Panc1 (cell line): ENCODE measurements around the gene TESK2. TPM values are rescaled to one million over a fixed set of nuclear protein-coding genes. Genes with fewer than 3 reads are reported as not detected.
A peak's percentile ranks its signal among the peaks of the same experiment; 100 is the strongest.

ENCODE experiments used
- ATAC-seq: fragments of 200-7000 bp; cut with Tn5 transposase; 2 replicates; pipeline ENCODE4 v1.9.1; 2020; ENCODE audit warnings: mild to moderate bottlenecking, moderate library complexity
- BruUV-seq: library from RNA; stranded (reverse); fragments of 400-500 nt; replicated peaks from 2 replicates; lab custom pipeline; 2021; lab: Mats Ljungman, UMichigan
- CTCF ChIA-PET: fragments of 300-600 bp; sonication (Branson Sonifier 250); formaldehyde crosslinking; loops from one replicate; lab custom pipeline; 2022; ENCODE audit warnings: antibody characterized with exemption; lab: Charles Lee
- POLR2A ChIA-PET: fragments of 300-600 bp; sonication (Branson Sonifier 250); formaldehyde crosslinking; loops from one replicate; lab custom pipeline; 2022; ENCODE audit warnings: antibody characterized with exemption; lab: Charles Lee
- DNase-seq: peaks from one replicate; pipeline ENCODE4 v3.0.0-alpha.2; 2010; ENCODE audit warnings: low read depth, low spot score
- H3K27ac ChIP-seq: 2 replicates; pipeline ENCODE4 v1.5.1; 2011; ENCODE audit warnings: mild to moderate bottlenecking, low read length, inconsistent platforms
- H3K27me3 ChIP-seq: fragments of 200-500 bp; sonication (Bioruptor generic); 2 replicates; pipeline ENCODE4 v1.6.0; 2014; ENCODE audit warnings: low read length, inconsistent platforms; ENCODE audit not compliant: control insufficient read depth, insufficient read depth
- H3K36me3 ChIP-seq: fragments of 200-500 bp; sonication (Bioruptor generic); 2 replicates; pipeline ENCODE4 v1.5.1; 2014; ENCODE audit warnings: inconsistent platforms, mild to moderate bottlenecking, low read length, moderate library complexity; ENCODE audit not compliant: control insufficient read depth, insufficient read depth
- H3K4me1 ChIP-seq: 2 replicates; pipeline ENCODE4 v1.5.1; 2011; ENCODE audit warnings: inconsistent platforms, mild to moderate bottlenecking, low read length, moderate library complexity; ENCODE audit not compliant: control insufficient read depth, insufficient read depth
- H3K4me3 ChIP-seq, 2 experiments: 2 replicates each; pipeline ENCODE4 v1.5.1; 2011 to 2012; ENCODE audit warnings: low read depth in 2 of 2, low read length in 2 of 2, mild to moderate bottlenecking in 2 of 2, inconsistent platforms in 1 of 2, moderate library complexity in 1 of 2
- H3K9me3 ChIP-seq: fragments of 200-500 bp; sonication (Bioruptor generic); 2 replicates; pipeline ENCODE4 v1.5.1; 2014; ENCODE audit warnings: low read depth, mild to moderate bottlenecking, inconsistent platforms, low read length, moderate library complexity; ENCODE audit not compliant: control insufficient read depth, insufficient read depth
- POLR2AphosphoS5 ChIP-seq: IDR thresholded peaks from 2 replicates; pipeline ENCODE4 v1.6.1; 2012; ENCODE audit warnings: mild to moderate bottlenecking, low read depth, low read length, moderate library complexity
- SIN3A ChIP-seq: IDR thresholded peaks from 2 replicates; pipeline ENCODE4 v1.6.1; 2012; ENCODE audit warnings: low read depth, mild to moderate bottlenecking, low read length, moderate library complexity, borderline replicate concordance; ENCODE audit not compliant: insufficient read depth
- TCF7L2 ChIP-seq: IDR thresholded peaks from 2 replicates; pipeline ENCODE4 v1.6.1; 2011; ENCODE audit warnings: mild to moderate bottlenecking, low read depth, low read length, inconsistent platforms
- in situ Hi-C: cut with HindIII; loops from 2 replicates; pipeline ENCODE4 v1.10.0; 2016; ENCODE audit warnings: low sequenced_read_pairs, low pct_unique_long_range_greater_than_20kb
- intact Hi-C: fragments of 100-400 bp; cut with micrococcal nuclease; formaldehyde crosslinking; loops from one replicate; pipeline ENCODE4 v1.10.0; 2022; ENCODE audit not compliant: unreplicated experiment
- total RNA-seq: library from RNA; stranded (reverse); gene quantifications from one replicate; pipeline ENCODE4 v1.2.1, GENCODE V29; 2021; ENCODE audit not compliant: unreplicated experiment
- TF ChIP-seq, protein P1 (sequence below): fragments of 450-650 bp; IDR thresholded peaks from 2 replicates; pipeline ENCODE4 v1.5.1; 2017; ENCODE audit warnings: mild to moderate bottlenecking
- TF ChIP-seq, protein P2 (sequence below), 2 experiments: IDR thresholded peaks; 2 replicates each; pipeline ENCODE4 v1.6.1; 2011 to 2012; ENCODE audit warnings: low read depth in 2 of 2, control low read depth in 1 of 2, low read length in 1 of 2, mild to moderate bottlenecking in 1 of 2, moderate library complexity in 1 of 2; ENCODE audit not compliant: insufficient read depth in 1 of 2

Gene TESK2
- total RNA-seq, 1 experiment from 2014 or later = 3.3 TPM

DNA sequence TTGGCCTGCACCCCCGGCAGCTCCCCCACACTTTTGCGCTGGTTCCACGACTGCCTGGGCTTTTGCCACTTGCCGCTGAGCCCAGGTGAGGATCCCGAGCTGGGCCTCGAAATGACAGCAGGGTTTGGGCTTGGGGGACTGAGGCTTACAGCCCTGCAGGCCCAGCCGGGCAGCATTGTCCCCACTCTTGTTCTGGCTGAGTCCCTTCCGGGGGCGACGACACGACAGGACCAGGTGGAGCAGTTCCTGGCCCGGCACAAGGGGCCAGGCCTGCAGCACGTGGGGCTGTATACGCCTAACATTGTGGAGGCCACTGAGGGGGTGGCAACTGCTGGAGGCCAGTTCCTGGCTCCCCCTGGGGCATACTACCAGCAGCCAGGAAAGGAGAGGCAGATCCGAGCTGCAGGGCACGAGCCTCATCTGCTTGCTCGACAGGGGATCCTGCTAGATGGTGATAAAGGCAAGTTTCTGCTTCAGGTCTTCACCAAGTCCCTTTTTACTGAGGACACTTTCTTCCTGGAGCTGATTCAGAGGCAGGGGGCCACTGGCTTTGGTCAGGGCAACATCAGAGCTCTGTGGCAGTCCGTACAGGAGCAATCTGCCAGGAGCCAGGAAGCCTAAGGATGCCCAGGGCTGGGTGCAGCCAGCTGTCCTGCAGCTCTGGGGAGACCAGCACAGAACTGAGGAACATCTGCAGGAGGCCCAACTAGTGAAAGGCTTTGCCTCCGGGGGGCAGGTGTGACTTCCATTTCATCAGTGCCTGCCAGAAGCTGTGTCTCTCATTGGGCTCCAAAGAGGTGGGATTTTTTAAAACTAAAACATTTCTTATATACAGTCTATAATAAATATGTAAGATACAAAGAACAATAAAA lies 163.1 kb downstream of the TESK2 start:
- H3K27me3 ChIP-seq = no peaks in the 10 kb centered on the region
- ATAC-seq (peak; percentile 13; the same call in 1 of the 2 replicates), DNase-seq (no peak)
- no peak overlapping the region for H3K27ac ChIP-seq
- H3K4me1 ChIP-seq = peaks cover 19% of the 10 kb centered on the region
- ChIA-PET CTCF (no interaction called here), POLR2A (interaction anchor here (0.6 to 0.7 kb wide), 2 partner anchors 194 to 371 kb away, joined by 3 read pairs; partner anchors contain the start of gene PRDX1)
- no peaks in the 10 kb centered on the region for H3K9me3 ChIP-seq
- in situ Hi-C loops = no loop called here
- no peaks in the 10 kb centered on the region for H3K36me3 ChIP-seq
- TF ChIP-seq, protein P1, sequence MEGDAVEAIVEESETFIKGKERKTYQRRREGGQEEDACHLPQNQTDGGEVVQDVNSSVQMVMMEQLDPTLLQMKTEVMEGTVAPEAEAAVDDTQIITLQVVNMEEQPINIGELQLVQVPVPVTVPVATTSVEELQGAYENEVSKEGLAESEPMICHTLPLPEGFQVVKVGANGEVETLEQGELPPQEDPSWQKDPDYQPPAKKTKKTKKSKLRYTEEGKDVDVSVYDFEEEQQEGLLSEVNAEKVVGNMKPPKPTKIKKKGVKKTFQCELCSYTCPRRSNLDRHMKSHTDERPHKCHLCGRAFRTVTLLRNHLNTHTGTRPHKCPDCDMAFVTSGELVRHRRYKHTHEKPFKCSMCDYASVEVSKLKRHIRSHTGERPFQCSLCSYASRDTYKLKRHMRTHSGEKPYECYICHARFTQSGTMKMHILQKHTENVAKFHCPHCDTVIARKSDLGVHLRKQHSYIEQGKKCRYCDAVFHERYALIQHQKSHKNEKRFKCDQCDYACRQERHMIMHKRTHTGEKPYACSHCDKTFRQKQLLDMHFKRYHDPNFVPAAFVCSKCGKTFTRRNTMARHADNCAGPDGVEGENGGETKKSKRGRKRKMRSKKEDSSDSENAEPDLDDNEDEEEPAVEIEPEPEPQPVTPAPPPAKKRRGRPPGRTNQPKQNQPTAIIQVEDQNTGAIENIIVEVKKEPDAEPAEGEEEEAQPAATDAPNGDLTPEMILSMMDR = no peak
- TF ChIP-seq TCF7L2 = no peak
- TF ChIP-seq SIN3A = no peak
- no peak overlapping the region for H3K4me3 ChIP-seq
- intact Hi-C loops = no loop called here
- no TSS peak for BruUV-seq

DNA sequence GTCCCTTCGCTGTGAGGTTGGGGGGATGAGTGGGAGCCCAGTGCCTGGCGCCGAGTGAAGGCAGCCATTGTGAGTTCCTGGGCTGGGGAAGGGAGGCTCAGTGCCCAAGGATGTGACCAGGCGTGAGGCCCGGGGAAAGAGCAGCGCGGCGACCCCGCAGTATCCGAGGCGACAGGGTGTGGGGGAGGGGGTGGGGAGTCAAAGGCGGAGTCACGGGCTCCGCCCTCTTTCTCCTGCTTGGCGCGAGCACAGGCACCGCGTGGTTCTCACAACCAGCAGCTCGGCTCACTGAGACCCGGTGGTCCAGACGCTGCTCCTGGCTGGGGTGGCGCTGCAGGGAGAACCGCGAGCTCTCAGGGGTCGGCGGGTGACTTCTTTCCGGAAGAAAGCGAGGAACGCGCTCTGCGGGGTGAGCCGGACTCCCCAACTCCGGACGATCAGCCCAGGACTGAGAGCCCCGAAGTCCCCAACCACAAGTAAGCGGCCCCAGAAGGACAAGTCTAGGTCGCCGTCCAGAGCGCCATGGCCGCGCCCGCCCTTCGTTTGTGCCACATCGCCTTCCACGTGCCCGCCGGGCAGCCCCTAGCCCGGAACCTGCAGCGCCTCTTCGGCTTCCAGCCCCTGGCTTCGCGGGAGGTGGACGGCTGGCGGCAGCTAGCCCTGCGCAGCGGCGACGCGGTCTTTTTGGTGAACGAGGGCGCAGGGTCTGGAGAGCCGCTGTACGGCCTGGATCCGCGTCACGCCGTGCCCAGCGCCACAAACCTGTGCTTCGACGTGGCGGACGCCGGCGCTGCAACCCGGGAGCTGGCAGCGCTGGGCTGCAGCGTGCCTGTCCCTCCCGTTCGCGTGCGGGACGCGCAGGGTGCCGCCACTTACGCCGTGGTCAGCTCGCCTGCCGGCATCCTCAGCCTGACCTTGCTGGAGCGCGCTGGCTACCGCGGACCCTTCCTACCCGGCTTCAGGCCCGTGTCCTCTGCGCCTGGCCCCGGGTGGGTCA lies 164.0 kb downstream of the TESK2 start, which contains the start of gene HPDL:
Gene HPDL, plus strand, starts transcription at position 269 of the 997 bp plus-strand sequence. Its CDS starts 254 bp downstream, at position 523.
- intact Hi-C loops (no loop called here), in situ Hi-C loops (no loop called here)
- H3K36me3 ChIP-seq = no peaks in the 10 kb centered on the region
- ATAC-seq = peak; percentile 87
- ChIA-PET POLR2A (interaction anchor here (0.6 to 0.7 kb wide), 2 partner anchors 195 to 370 kb away, joined by 3 read pairs; partner anchors contain the start of gene PRDX1), CTCF (no interaction called here)
- peak within 1 kb of the TSS; percentile 76 for H3K27ac ChIP-seq
- no TSS peak for BruUV-seq
- H3K4me1 ChIP-seq = peaks cover 19% of the 10 kb centered on the region
- no peaks in the 10 kb centered on the region for H3K9me3 ChIP-seq
- TF ChIP-seq, protein P2, sequence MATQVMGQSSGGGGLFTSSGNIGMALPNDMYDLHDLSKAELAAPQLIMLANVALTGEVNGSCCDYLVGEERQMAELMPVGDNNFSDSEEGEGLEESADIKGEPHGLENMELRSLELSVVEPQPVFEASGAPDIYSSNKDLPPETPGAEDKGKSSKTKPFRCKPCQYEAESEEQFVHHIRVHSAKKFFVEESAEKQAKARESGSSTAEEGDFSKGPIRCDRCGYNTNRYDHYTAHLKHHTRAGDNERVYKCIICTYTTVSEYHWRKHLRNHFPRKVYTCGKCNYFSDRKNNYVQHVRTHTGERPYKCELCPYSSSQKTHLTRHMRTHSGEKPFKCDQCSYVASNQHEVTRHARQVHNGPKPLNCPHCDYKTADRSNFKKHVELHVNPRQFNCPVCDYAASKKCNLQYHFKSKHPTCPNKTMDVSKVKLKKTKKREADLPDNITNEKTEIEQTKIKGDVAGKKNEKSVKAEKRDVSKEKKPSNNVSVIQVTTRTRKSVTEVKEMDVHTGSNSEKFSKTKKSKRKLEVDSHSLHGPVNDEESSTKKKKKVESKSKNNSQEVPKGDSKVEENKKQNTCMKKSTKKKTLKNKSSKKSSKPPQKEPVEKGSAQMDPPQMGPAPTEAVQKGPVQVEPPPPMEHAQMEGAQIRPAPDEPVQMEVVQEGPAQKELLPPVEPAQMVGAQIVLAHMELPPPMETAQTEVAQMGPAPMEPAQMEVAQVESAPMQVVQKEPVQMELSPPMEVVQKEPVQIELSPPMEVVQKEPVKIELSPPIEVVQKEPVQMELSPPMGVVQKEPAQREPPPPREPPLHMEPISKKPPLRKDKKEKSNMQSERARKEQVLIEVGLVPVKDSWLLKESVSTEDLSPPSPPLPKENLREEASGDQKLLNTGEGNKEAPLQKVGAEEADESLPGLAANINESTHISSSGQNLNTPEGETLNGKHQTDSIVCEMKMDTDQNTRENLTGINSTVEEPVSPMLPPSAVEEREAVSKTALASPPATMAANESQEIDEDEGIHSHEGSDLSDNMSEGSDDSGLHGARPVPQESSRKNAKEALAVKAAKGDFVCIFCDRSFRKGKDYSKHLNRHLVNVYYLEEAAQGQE (IDR thresholded peaks at IDR 0.05; ENCODE audit: insufficient read depth in 1 of 2, low read depth in 2 of 2, low read length in 1 of 2) = no peak
- peak; percentile 64 for TF ChIP-seq POLR2AphosphoS5
- TF ChIP-seq SIN3A = no peak
- no peak for TF ChIP-seq TCF7L2
- no peaks in the 10 kb centered on the region for H3K27me3 ChIP-seq
- DNase-seq = no peak
- peak within 1 kb of the TSS; percentile 48 to 68 for H3K4me3 ChIP-seq
